NCI-H510A treated with DMSO at 0.1 percent for 48 hours (cell line): ENCODE results near the gene ADAD2.
A peak's percentile ranks its signal among the peaks of the same experiment; 100 is the strongest.

ENCODE experiments used
- DNase-seq: peaks from one replicate; lab custom pipeline; 2025; lab: John Stamatoyannopoulos, UW

The ADAD2 gene

DNA sequence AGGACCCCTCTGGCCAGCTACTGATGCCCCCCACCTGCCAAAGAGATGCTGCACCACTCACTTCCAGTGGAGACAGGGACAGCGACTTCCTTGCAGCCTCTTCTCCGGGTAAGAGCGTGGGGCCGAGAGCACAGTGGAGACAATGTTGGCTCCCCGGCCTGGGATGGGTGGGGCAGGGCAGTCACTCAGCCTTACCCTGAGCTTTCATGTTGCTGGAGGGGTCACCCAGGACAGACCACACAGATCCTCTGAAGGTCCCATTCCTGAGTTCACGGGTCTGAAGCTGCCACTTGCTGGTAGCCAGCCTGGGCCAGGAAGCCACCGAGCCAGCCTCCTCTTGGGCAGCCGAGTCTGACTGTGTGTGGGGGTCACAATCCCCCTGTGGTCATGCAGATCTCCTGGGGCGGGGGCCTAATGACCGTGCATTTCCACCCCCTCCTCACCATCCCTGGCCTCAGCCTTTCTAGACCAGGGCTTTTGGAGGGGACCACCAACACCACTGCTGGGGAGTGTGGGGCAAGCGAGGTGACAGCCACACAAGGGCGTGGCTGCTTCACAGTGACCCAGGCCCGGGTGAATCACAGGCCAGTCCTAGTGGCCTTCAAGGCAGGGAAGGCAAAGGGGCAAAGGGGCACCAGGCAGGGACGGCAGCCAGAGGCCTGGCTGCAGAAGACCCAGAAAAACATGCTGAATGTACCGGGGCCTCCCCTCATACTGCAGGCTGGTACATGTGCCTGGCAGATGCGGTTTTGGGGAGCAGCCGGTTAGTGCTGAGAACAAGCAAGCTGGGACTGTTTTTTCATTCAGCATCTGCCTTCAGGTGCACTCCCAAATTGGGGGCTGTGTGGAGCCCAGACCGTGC, 14.5 kb upstream of the ADAD2 start:
- DNase-seq: no peak

DNA sequence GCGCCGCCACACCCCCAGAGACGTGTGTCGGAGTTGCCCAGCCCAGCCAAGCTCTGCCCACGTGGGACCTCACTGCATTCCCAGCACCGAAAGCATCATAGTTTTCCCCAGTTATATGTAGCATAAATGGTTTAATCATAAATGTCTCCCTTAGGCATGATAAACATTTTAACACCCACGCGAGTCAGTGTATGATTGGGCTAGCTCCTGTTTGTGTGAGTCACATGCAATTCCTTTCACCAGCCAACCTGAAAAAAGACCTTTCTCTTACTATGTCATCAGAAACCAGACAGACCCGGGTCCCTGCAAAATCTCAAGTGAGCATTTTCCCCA, 13.2 kb upstream of the ADAD2 start:
- DNase-seq: no peak

DNA sequence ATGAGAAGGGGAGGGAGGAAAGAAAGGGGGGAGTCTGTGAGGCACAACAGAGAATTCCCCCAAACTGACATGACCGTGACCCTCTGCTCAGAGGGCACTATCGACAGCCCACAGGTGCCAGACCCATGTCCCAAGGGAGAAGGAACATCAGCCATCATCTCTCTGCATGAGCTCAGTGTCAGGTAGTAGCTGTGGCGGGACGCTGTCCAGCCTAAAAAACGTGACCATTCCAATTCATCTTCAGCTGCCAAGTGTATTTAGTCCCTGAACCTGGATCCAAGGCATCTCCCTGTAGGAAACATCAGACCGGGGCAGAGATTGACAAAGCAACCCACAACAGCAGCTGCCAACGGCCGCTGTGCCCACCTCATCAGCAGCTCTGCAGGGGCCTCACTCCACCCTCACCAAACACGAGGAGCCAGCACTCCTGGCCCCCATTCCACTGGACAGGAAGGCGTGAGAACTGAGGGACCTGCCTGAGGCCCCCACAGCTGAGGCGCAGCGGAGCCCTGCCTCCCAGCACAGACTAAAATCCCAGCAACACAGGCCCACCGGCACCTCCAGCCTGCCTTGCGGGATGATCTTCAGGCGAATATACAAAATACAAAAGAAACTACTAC, 12.7 kb upstream of the ADAD2 start:
- no peak for DNase-seq

DNA sequence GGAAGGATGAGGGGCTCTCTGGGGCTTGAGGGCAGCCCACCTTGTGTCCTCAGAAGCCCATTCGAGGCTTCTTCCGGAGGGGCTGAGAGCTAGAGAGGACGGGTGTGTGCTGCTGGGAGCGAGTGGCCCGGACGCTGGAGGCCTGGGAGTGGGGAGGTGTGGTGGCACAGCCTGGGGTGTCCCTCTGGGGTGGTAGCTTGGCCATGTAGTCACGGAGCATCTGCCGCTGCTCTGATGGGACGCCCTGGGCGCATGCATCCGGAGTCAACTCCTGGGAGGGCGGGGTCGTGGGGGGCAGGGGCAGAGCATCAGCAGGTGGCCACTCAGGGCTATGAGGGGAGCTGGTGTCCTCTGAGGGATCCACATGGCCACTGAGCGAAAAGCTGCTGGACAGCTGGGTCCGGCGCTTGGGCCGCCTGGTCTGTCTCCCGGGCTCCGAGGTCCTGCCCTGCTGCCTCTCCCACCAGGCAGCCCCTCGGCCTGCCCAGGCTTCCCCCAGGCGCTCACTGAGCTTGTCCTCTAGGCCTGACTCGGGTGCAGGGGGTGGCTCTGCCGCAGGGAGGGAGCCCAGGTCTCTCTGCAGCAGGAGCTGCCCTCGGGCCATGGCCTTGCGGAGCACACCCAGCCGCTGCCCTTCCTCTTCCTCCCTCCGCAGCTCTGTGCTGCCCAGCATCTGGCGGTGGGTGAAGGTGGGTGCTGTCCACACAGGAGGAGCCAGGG, 11.9 kb upstream of the ADAD2 start:
- no peak for DNase-seq

DNA sequence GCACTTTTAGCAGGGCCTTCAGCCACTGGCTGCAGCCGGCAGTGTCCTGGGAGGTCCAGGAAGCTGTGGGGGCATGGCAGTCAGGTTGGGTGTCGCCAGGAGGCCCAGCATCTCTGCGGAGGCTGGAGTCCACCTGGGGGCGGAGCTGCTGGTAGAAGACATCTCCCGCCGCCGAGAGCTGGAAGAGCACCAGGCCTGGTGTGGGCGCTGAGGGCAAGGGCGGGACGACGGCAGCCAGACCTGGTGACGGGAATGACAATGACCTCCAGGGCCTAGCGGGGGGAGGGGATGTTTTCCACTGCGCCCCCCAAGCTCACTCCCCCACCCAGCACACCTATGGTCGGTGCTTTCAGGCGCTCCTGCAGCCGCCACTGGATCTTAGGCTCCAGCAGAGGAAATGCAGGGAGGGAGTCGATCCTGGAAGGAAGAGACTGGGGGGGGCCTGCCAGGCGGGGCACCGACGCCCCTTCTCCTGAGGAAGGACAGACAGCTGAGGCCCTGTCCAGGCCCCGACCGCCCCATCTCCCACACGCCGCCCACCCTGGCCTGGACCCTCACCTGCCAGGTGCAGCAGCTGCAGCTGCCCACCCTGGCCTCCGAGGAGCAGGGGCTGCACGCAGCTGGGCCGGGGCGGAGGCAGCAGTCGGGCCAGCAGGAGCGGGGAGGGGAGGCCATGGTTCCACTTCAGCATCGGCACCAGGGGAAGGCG, 11.2 kb upstream of the ADAD2 start:
- DNase-seq: no peak

DNA sequence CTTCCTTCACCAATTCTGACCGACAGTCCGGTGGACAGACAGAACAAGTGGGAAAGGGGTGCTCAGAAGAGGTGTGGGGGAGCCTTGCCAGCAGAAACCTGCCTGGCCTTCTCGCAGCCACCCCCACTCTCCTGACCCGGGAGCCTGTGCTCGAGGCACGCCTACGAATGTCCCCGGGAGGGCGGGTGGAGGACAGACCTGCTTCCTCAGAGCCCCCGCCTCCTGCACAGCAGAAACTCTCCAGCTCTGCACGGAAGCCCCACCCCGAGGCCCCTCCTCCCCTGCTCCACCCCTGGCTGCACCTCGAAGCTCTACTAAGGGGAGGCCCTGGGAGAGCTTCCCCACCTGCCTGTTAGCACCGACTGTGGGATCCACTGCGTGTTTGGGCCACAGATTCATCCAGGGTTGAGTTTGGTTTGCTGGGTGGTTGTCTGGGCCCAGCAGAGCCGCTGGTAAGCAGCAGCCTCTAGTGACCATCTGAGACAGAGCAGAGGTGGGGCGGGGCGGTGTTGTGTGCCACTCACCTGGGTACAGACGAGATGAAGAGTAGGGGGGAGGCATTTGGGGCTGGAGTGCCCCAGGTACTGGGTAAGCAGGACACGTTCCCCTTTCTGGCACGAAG, 10.3 kb upstream of the ADAD2 start:
- no peak for DNase-seq

DNA sequence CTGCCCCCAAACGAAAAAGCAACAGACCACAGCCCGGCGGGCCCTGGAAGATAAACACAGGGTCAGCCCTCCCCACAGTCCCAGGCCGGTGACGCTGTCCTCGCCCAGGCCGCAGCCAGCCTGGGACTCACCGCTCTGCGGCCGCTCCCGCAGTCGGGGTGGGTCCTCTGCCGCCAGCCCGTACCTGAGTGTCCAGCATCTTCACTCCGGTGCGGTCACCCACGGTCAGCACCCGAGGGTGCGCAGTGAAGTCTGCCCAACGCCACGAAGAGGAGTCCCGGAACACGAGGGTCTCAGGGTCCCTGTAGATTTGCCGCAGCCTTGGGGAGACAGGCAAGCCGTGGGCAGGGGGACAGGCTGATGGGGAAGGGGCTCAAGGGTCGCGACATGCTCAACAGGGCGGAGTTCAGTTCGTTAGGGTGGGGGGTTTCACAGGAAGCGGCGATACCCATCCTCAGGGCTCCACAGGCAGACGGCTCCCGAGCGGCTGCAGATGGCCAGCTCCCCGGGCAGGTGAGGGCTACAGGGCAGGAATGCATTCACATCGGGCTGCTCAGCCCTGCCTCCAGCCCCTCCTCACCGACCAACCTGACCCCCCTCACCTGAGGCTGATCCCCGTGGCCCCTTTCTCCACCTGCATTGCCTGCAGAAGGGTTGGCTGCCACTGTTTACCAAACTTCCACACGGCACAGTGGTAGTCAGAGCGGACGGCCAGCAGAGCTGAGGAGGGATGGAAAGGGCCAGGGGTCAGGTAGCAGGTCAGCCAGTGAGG, 9.6 kb upstream of the ADAD2 start:
- DNase-seq: no peak

DNA sequence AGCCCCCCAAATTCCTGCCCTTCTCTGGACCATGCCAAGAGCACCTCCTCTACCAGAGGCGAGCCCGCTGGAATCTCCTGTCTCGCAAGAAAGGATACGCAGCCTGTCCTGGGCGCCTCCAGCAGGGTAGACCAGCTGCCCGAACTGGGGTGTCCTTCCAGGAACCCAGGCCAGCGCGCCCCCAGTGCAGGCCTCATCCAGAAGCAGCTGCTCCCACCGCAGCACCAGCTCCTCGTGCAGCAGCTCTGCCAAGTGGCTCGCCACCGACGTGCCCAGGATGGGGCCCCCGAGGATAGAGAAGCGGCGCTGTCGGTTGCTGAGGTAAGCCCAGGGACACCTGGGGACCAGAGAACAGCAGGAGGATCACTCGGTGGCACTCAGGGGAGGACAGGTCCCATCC, 8.9 kb upstream of the ADAD2 start:
- DNase-seq: no peak

DNA sequence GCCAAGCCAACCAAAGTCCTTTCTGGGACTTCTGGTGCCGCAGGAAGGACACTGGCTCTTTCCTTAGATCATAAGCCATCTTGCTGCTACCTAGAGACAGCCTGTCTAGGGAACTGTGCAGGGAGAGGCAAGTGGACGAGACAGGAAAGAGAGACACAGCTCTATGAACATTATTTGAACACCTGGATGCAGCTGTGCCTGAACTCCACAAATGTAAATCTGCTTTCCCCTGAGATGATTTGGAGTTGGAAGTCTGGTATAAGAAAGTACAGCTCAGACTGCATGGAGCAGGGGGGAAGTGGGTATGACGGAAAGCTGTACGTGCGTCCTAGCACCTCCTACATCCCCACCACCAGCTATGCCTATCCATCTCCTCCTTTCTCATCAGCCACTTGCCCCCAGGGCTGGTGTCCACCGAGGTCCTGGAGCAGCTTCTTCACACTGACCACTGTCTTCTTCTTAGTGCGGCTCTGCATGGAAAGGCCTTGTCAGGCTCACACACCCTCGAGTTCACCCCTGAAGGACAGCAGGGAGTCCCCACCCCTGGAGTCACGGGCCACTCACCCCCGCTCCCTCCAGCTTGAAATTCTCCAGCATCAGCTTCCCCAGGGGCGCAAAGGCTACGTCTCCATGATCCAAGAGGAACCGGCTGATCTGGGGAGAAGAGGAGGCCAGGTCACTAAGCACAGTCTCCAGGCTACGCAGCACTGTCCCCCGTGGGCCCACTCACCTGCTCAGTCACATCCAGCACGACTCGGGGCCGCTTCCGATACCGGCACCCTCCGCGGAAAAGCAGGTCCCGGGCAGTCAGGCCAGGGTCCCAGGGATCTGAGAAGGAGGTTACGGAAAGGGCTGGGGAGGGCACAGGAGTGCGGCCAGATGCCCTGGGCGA, 8.0 kb upstream of the ADAD2 start:
- DNase-seq: no peak

DNA sequence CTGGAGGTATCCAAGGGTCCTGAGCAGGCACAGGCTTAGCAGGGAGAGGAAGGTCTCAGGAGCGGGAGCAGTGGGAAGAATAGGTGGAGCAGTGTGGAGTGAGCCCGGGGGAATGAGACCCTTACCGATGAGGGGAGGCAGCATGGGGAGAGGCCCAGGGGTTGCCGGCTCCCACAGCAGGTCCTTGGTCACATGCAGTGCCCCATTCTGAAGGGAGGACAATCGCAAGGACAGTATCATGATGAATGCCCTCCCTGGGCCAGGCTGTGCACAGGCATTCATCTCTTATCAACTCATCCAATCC, 7.4 kb upstream of the ADAD2 start:
- no peak for DNase-seq

DNA sequence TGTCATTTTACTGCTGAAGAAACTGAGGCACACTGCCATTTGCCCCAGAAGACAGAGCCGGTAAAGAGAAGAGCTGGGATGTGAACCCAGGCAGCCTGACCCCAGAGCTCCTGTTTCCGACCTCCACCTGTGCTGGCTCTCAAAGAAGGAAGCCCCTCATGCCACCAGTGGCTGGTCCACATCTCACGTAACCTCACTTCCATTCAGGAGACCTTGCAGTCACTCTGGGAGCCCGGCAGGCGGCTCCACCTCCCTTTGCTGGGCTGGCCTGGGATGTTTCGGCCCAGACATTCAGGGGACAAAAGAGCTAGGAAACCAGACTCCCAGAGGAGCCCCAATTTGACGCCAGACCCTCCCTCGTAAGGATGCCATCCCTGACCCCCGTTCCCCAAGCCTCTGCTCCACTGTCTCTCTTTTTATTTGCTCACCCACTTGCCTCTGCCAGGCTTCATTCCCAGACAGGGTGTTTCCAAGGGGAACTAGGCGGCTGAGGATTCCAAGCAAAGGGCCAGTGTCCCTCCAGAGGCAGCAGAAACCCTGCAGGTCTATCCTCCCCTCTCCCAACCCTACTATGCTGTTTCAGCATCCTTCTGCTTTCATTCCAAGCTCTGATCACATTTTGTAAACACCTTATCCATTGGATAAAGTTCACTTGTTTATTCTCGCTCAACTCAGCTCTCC, 6.9 kb upstream of the ADAD2 start:
- no peak for DNase-seq

DNA sequence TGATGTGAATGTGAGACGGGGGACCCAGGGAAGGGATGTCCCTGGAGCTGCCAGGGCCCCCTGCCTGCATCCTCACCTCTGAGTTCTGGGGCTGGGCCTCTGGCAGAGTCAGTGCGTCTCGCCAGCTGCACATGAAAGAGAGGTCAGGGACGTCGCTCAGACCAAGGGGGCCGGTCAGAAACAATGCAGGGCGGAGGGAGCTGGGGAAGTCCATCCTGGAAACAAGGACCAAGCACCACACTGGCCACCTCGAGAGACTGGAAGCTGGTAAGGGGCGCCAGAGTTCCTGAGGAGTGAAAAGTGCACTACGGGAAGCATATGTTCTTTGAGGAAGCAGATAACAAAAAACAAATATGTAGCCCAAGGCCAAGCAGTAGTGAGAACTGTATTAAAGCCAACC, 6.2 kb upstream of the ADAD2 start:
- DNase-seq: no peak

DNA sequence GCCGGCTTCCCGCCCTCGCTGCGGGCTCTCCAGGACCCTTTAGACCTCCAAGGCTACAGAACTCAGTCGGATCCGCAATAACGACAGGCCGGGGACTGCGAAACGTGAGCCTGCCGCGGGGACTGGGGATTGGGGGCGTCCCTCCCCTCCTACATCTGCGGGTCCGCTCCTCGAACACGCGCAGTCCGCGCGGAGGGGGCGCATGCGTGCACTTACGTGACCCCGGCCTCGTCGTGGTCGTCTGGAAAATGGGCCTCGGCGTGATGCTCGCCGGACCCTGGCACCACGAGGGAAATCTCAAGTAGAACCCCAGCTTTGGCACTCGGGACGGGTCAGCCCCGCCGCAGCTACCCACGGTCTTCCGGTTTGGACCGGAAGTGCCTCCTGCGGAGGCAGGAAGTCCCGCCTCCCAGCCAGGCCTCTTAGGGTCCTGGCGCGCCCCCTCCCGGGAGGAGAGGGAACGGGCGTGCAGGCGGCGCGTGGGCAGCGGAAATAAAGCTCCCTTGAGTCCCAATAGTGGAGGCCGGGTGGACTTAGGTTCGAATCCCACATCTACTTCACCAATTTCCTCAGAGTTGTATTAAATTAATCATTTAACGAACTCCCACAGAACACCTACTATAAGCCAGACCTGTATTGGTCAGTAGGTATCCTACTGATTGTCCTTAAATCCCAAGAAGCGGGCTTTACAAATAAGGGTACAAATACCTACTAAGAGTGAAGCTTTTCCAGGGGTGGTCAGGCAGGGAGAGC, 4.1 kb upstream of the ADAD2 start, which contains the start of gene TAF1C:
Gene TAF1C, minus strand, starts transcription at position 373 of the 753 bp plus-strand sequence. CDS start 2,069 bp downstream, outside the sequence.
- DNase-seq: peak; percentile 89

DNA sequence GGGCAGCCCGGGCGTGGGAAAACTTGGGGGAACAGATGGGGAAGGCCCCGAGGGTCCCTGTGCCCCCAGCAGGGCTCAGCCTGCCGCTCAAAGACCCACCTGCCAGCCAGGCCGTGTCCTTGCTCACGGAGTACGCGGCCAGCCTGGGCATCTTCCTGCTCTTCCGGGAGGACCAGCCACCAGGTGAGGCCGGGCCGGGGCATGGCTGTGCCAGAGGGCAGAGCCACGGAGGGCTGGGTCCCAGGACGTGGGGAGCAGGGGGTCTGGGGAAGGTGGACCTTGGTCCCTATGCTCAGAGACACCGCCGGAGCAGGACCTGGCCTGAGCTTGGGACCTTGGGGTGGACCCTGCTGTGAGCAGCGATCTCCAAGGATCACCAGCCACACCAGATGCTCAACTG, 509 bp downstream of the ADAD2 start:
- no peak for DNase-seq

DNA sequence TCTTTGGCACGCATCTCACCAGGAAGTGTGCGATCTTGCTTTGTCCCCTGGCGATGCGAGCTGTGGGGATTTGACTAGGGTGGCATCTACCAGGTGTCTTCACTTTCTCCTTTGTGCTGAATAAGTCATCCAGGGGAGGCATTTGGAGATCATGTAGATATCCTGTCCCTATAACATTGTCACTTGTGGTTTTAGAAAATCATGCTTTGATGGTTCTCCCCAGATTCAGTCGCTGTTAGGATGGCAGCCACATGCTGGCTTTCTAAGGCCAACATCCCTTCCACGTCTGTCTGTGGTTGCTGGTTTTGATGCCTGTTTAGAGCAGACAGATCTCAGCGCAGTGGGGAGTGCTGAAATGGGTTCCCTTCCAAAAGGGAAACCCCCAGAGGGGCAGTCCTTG, 2.5 kb downstream of the ADAD2 start:
- no peak for DNase-seq

DNA sequence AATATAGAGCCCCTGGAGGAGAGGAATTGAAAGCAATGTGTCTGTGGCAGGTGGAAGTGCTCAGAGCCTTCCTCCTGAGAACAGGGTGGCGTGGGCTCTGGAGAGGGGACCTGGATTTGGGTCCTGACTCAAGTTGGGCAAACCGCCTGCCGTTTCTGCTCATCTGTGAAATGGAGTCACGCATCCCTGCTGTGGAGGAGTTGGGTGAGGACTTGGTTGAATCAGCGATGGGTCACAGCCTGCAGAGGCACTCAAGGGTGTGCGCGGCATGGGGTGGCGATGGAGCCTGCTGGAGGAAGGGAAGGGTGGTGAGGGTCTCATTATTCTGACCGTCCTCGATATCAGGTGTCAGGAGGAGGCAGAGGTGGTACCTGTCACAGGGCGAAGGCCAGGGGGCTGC, 3.1 kb downstream of the ADAD2 start:
- no peak for DNase-seq

DNA sequence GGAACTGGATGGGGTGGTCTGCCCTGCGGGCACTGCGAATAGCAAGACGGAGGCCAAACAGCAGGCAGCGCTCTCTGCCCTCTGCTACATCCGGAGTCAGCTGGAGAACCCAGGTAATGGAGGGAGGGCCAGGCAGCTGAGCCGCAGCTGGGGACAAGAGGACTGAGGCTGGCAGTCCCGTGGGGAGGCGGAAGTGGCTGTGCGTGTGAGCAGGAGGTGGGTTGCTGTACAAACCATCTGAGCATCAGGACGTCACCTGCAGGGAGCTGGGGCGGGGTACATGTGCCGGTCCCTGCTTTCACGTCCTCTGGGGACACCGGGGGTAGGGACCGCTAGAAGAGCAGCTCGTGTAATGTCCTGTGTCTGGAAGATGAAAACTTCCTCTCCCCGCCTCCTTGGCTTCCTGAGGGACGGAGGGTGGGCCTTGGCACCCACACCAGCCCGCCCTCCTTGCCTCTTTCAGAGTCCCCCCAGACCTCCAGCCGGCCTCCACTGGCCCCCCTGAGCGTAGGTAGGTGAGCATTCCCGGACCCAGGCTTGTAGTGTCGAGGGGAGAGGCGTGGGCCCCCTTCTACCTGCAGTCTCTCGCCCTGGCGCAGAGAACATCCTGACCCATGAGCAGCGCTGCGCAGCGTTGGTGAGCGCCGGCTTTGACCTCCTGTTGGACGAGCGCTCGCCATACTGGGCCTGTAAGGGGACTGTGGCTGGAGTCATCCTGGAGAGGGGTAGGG, 3.7 kb downstream of the ADAD2 start:
- DNase-seq: no peak
